Measurements from ENCODE around the gene EEIG1. TPM values are rescaled to one million over a fixed set of nuclear protein-coding genes. Genes with fewer than 3 reads are reported as not detected.

Gene EEIG1
- total and polyA plus RNA-seq, 2 of the 4 experiments (the other 2 are of a cell fraction) = 1.1 to 23.2 TPM

- Histone ChIP-seq H2AFZ (replicated peaks; ENCODE audit: low read length, poor library complexity) (no peak overlapping the region), H3K4me1 (ENCODE audit: control insufficient read depth, insufficient read depth, low read length) (peaks cover 52% of the 10 kb centered on the region), H3K56ac (ENCODE audit: extremely low read depth, insufficient read depth, low read length) (no peak overlapping the region), H2BK20ac (ENCODE audit: low read depth, low read length) (no peak overlapping the region), H3K36me3 (ENCODE audit: control insufficient read depth, insufficient read depth, low read length) (no peaks in the 10 kb centered on the region), H2BK15ac (ENCODE audit: low read depth, low read length) (no peak overlapping the region), H3K23ac (ENCODE audit: low read depth, low read length) (0 out of 2 replicates have a peak overlapping the region, but pooled peaks have one; percentile 31), H3K4me2 (ENCODE audit: low read depth, low read length) (no peak overlapping the region; the same call in 1 of the 2 replicates), H4K20me1 (ENCODE audit: insufficient read depth, low read length) (peaks cover 68% of the 10 kb centered on the region), H4K8ac (ENCODE audit: low read depth in 2 of 2, low read length in 2 of 2) (no peak overlapping the region), H3K27ac (ENCODE audit: insufficient read depth, low read length) (no peak overlapping the region), H4K91ac (ENCODE audit: insufficient read depth, low read depth, low read length) (no peak overlapping the region), H2BK120ac (ENCODE audit: low read depth, low read length) (no peak overlapping the region), H3K14ac (replicated peaks; ENCODE audit: low read depth, low read length) (no peak overlapping the region), H3K79me1 (ENCODE audit: low read depth in 1 of 2, low read length in 2 of 2) (peaks cover 35 to 91% of the 10 kb centered on the region in 2 experiments), H3K9me3 (ENCODE audit: control insufficient read depth, insufficient read depth, low read length) (no peaks in the 10 kb centered on the region), H4K5ac (ENCODE audit: low read depth, low read length) (no peak overlapping the region), H3K27me3 (ENCODE audit: control insufficient read depth, insufficient read depth, low read length) (no peaks in the 10 kb centered on the region), H3K4ac (ENCODE audit: low read depth, low read length) (no peak overlapping the region; the same call in 1 of the 2 replicates), H2AK5ac (ENCODE audit: low read depth, low read length) (peak overlapping the region; percentile 30; the same call in 1 of the 2 replicates), H3K9me1 (ENCODE audit: insufficient read depth, low read length) (peaks cover 26% of the 10 kb centered on the region), H2BK5ac (ENCODE audit: low read depth, low read length, poor library complexity, severe bottlenecking) (no peak overlapping the region), H3K4me3 (ENCODE audit: insufficient read depth, low read depth, low read length) (no peak overlapping the region), H2AK9ac (replicated peaks; ENCODE audit: low read depth, low read length, poor library complexity) (no peak overlapping the region), H3K18ac (ENCODE audit: low read depth, low read length) (no peak overlapping the region), H3K9ac (ENCODE audit: low read depth, low read length) (no peak overlapping the region)
- dilution Hi-C loops (cut with HindIII; ENCODE audit: low sequenced_read_pairs, unreplicated experiment) (no loop called here), in situ Hi-C loops (cut with MboI; ENCODE audit: low sequenced_read_pairs) (no loop called here), intact Hi-C loops (cut with micrococcal nuclease) (no loop called here)
- ATAC-seq (ENCODE audit: low read depth) (no peak), DNase-seq (no peak)
- no TSS peak for BruUV-seq (replicated peaks)
- 69% methylated on average over 7 of the region's 12 CpGs; no CpG with 5 or more reads in 1 of the 2 experiments for WGBS, 2 experiments (ENCODE audit: extremely low coverage in 2 of 2, insufficient read length in 1 of 2)
- TF ChIP-seq CEBPB (IDR thresholded peaks at IDR 0.05; ENCODE audit: low read depth, low read length) (no peak), CHD1 (IDR thresholded peaks at IDR 0.05; ENCODE audit: low read depth, low read length) (no peak)
- ChIA-PET POLR2A (ENCODE audit: unreplicated experiment) (no interaction called here), CTCF (no interaction called here)
These were observed 8.4 kb downstream of the EEIG1 start for GRCh38 chr9:127972236-127972871.
